Measurements from ENCODE around the gene AGBL2. TPM values are rescaled to one million over a fixed set of nuclear protein-coding genes. Genes with fewer than 3 reads are reported as not detected.

The AGBL2 gene
- total RNA-seq, 1 experiment from 2014 or later, result 3.0 TPM

DNA sequence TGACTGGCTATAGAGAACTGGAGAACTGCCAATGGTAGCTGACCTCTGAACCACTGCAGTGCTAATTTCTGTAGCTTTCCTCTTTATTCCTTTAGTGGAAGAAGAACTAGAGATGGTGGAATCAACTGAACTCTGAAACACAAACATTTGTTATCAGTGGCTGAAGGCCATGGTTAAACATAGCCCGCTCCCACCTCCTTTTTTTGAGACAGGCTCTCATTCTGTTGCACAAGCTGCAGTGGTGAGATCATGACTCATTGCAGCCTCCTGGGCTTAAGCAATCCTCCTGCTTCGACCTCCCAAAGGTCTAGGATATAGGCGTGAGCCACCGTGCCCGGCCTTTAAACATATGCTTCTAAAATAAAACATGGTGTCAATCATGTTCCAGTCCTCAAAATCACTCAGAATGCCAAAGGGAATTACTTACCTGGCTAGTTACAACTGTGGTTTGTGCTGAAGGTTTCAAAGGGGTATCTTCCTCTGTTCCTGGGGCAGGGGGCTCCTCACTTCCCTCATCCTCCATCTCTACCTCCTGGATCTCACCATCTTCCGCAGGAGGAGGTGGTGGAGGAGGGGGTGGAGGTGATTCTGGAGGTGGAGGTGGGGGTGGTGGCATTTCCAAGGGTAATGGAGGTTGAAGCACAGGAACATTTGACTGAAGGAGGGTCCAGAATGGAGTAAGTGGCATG is 9.0 kb upstream of the AGBL2 start:
- Histone ChIP-seq H4K5ac (ENCODE audit: insufficient read length, low read depth, low read length) (no peak overlapping the region), H3K23me2 (ENCODE audit: insufficient read length, low read depth, low read length, poor library complexity, severe bottlenecking) (no peaks in the 10 kb centered on the region), H2BK120ac (ENCODE audit: low read depth, low read length, poor library complexity, severe bottlenecking) (no peak overlapping the region), H4K91ac (ENCODE audit: insufficient read length, low read depth, low read length) (no peak overlapping the region), H2BK12ac (ENCODE audit: insufficient read length, low read depth, low read length) (no peak overlapping the region), H2BK5ac (ENCODE audit: insufficient read length, low read length) (no peak overlapping the region), H3K79me1 (ENCODE audit: insufficient read depth, low read depth, low read length, poor library complexity, severe bottlenecking) (no peaks in the 10 kb centered on the region), H4K8ac (replicated peaks; ENCODE audit: insufficient read length, low read depth, low read length) (no peak overlapping the region), H3T11ph (ENCODE audit: low read length) (no peak overlapping the region), H2BK15ac (ENCODE audit: low read depth, low read length) (no peak overlapping the region), H2AK5ac (ENCODE audit: insufficient read length, low read length) (no peak overlapping the region), H2AFZ (ENCODE audit: low read length) (no peak overlapping the region), H3K14ac (ENCODE audit: insufficient read depth, low read length) (no peak overlapping the region), H2BK20ac (ENCODE audit: low read depth, low read length, poor library complexity, severe bottlenecking) (no peak overlapping the region), H3K27ac (ENCODE audit: insufficient read length, low read depth, low read length) (no peak overlapping the region), H3K27me3 (ENCODE audit: insufficient read depth, low read length) (no peaks in the 10 kb centered on the region), H3K18ac (ENCODE audit: insufficient read length, low read depth, low read length) (no peak overlapping the region), H4K20me1 (ENCODE audit: control insufficient read depth, insufficient read depth, insufficient read length) (no peaks in the 10 kb centered on the region), H3K4ac (ENCODE audit: low read depth, low read length) (no peak overlapping the region), H3K9ac (ENCODE audit: extremely low read depth, insufficient read length, low read length) (no peak overlapping the region), H3K9me3 (ENCODE audit: control insufficient read depth, low read depth, low read length) (no peaks in the 10 kb centered on the region), H3K79me2 (ENCODE audit: insufficient read depth, low read length) (no peaks in the 10 kb centered on the region), H3K4me1 (ENCODE audit: insufficient read depth, low read length) (no peaks in the 10 kb centered on the region), H3K23ac (ENCODE audit: insufficient read length, low read depth, low read length) (no peak overlapping the region), H3K56ac (ENCODE audit: insufficient read length, low read depth, low read length) (no peak overlapping the region), H3K4me2 (ENCODE audit: insufficient read depth, insufficient read length, low read length) (no peak overlapping the region)
- Mint-ChIP-seq H3K4me3 (no peak overlapping the region), H3K9me3 (no peaks in the 10 kb centered on the region), H3K36me3 (ENCODE audit: insufficient read depth in 1 of 3, low read depth in 3 of 3) (peaks cover 33 to 89% (median 64%) of the 10 kb centered on the region in 3 experiments; a peak in 6 of 7 replicates), H3K27ac (peak overlapping the region in 1 of 3 experiments; percentile 50; a peak in 1 of 7 replicates), H3K27me3 (ENCODE audit: low read depth) (no peaks in the 10 kb centered on the region), H3K4me1 (no peaks in the 10 kb centered on the region)
- WGBS (ENCODE audit: extremely low coverage, insufficient read length, low lambda C conversion rate), result no CpG with 5 or more reads among the region's 6 CpGs
- TF ChIP-seq, protein P1, sequence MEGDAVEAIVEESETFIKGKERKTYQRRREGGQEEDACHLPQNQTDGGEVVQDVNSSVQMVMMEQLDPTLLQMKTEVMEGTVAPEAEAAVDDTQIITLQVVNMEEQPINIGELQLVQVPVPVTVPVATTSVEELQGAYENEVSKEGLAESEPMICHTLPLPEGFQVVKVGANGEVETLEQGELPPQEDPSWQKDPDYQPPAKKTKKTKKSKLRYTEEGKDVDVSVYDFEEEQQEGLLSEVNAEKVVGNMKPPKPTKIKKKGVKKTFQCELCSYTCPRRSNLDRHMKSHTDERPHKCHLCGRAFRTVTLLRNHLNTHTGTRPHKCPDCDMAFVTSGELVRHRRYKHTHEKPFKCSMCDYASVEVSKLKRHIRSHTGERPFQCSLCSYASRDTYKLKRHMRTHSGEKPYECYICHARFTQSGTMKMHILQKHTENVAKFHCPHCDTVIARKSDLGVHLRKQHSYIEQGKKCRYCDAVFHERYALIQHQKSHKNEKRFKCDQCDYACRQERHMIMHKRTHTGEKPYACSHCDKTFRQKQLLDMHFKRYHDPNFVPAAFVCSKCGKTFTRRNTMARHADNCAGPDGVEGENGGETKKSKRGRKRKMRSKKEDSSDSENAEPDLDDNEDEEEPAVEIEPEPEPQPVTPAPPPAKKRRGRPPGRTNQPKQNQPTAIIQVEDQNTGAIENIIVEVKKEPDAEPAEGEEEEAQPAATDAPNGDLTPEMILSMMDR (conservative IDR thresholded peaks at IDR 0.05), result no peak
- DNase-seq, result no peak

All from H9 (cell line).